HG03460 (cell line): ENCODE data around the gene CHIT1.

Experiments
- ATAC-seq: cut with Tn5 transposase; IDR thresholded peaks from one replicate; pipeline ENCODE4 v1.9.1; 2021; ENCODE audit not compliant: unreplicated experiment

CHIT1 gene

DNA sequence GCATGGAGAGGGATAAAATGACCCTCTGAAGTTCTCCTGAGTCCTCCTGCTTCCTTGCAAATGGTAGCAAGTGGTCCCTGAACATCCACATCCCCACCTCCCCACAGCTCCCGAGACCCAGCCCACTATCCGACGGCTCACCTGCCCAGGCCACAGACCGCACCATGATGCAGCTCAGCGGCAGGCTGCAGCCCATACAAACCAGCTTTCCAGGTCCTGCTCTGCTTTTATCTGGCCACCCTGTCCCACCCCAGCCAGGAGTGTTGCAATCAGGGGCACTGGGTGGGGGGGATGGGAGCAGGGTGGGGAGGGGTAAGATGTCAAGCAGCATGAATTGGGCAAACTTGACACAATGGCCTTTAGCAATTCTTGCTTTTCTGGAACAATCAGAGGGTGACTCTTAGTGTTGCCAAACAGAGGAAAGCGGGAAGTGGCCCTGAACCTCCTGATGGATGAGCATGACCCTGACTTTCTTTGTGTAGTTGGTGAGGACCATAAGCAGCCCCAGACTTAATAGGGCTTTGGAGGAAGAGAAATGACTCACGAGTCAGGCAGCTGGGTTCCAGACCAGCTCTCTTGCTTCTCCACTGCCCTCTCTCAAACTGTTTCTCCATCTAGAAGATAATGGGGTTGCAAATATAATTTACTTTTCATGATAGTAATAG, at the start of gene CHIT1:
Gene CHIT1 (minus strand): TSS at position 203 of the 665 bp plus-strand sequence. CDS start 37 bp downstream, at position 166.
- ATAC-seq = no peak

DNA sequence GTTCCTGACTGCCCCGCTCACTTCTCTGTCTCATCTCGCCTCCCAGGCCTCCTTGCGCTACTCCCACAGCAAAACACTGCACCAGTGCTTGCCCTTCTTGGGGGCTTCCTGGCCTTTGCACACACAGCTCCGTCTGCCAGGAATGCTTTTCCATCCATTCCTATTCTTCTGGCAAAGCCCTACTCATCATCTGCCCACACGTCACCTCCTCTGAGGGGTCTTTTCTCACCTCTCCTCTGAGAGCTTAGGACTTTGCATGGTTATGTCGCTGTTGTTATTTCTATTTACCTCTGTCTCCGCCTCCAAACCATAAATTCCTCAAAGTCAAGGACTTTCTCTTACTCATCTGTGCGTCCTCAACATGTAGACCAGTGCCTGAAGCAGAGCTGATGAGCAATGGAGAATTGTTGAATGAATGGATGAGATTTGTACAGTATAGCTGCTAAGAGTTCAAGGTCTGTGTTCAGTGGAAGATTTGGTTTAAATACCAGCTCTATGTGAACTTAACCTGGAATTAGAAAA, 49.5 kb upstream of the CHIT1 start:
- no peak for ATAC-seq

DNA sequence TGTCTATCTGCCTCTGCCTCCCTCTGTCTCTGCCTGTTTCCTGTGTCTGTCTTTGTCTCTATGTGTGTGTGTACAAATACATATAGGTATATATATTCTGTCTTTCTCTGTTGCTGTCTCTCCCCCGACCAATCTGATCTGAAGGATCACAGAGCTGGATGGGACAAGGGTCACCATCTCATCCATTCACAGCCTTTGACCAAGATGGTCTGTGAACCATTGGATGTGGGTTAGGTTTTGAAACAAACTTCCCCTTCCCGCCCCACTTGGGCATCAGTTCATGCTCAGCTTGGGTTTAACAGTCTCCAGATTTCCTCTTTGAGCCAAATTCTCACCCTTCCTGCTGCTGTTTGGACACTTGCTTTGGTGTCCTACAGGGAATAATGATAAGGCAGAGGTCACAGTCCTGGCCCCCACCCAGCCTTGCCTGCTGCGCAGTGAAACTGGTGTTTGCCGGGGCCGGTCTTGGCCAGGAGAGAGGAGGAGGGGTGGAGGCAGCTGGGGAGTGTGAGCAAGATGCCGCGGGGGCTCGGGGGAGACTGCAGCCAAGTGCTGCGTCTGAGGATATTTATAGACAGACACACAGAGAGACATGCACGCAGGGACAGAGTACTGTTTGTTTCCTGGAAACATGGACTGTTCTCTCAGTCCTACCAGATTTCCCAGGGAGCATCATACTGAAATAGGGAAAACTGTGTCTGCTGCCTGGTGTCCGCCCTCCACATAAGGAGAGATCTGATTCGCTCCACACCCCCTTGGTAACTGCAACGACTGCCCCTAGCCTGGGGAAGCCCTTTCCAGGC, 48.8 kb upstream of the CHIT1 start:
- ATAC-seq = no peak

- no peak for ATAC-seq
Measured at GRCh38 chr1:203276916-203277545, 47.6 kb upstream of the CHIT1 start.

- no peak for ATAC-seq
Measured at GRCh38 chr1:203276408-203276807, 46.9 kb upstream of the CHIT1 start.

DNA sequence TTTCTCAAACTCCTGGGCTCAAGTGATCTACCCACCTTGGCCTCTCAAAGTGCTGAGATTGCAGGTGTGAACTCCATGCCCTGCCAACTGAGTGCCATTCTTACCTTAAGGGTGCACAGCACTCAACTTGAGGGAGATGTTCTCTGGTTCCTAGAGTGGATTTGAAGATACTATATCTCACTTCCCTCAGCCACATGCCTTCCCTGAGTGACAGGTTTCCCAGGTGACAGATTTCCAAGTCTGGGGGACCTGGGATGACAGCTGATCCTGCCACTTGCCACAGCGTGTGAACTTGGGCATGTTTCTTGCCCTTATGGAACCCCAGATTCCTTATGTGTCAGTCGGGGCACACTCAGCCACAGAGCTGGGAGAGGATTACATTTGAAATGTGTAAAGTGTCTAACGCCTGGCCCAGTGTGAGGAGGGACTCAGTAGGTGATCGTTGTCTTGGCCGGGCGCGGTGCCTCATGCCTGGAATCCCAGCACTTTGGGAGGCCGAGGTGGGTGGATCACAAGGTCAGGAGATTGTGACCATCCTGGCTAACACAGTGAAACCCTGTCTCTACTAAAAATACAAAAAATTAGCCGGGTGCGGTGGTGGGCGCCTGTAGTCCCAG, 46.3 kb upstream of the CHIT1 start:
- ATAC-seq = no peak

- ATAC-seq = no peak
Measured at GRCh38 chr1:203274603-203275381, 45.3 kb upstream of the CHIT1 start.

DNA sequence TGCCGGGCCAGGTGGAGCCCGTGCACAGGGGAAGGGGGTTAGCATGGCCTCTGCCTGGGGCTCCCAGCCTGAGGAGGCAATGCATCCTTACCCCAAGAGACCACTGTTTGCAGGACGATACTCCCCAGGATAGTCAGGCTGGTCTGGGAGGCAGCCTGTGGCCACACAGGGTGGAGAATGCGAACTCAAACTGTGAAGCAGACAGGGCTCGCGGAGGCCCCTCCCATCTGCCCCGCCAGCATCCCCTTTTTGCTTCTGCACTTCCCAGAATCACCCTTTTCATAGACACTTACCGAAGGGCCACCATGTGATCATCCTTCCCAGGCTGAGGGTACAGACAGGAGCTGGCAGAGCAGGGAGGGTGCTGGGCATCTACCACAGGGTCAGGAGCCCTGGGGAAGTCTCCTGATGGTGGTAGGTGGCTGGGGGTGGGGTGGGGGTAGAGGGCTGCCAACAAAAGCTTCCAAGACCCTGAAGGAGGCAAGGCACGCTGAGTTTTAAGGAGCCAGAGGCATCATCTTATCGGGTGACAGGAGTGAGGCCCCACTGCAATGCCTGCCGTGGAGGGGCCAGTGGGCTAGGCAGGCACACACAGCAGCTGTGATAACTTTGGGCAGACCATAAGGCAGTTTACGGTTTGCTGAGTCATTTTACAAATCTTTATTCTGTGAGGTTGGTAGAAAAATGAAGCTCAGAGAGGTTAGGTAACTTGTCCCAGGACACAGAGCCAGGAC, 44.6 kb upstream of the CHIT1 start:
- no peak for ATAC-seq

GRCh38 chr1:203273206-203273868, 43.9 kb upstream of the CHIT1 start:
- ATAC-seq = peak; percentile 54

GRCh38 chr1:203272633-203273205, 43.2 kb upstream of the CHIT1 start:
- ATAC-seq = no peak

DNA sequence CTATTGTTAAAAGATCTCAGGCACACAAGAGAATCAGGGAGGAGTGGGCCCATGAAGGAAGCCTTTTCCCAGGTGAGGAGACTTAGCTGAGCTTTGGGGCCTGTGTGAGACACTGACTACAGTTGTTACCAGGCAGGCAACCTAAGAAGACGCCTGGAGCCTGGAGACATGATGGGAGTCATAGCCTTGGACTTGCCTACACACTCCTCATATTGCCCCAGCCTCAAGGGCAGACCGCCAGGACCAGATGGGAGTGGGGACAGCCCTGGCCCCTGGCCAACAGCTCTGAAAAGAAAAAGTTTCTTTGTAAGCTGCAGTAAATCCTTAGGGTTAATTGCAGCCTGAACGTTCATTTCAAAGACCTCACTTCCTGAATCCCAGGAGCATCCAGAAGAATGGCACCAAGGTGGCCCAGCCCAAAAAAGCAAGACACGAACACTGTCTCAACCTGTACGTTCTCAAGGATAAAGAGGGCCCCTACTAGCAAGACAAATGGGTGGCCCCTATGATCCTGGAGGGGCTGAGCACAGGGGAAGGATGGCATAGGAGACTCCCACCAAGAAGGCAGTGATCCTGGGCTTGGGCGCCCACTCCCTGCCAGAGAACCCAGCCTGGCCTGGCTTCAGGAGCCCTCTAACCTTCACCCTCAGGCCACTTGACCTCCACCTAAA, 42.6 kb upstream of the CHIT1 start:
- no peak for ATAC-seq

- no peak for ATAC-seq
Measured at GRCh38 chr1:203271018-203271743, 41.7 kb upstream of the CHIT1 start.

DNA sequence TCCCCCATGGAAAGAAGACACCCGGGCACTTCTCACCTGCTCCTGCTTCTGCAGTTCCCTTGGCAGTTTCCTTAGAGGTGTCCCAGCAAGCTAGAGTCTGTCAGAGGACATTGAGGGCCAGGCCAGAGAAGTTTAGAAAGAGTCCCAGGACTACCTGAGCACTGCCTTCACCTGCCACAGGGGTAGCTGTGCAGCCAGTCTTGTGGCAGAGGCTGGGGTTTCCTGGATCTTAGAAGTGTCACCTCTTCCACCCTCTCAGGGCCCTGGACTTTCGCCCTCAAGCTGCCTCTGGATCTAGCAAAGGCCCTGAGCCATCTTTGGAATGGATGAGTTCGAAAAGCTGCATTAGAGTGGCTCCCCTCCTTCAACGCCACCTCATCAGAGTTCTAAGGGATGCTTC, 41.0 kb upstream of the CHIT1 start:
- ATAC-seq = no peak

- ATAC-seq = no peak
Measured at GRCh38 chr1:203269654-203270020, 40.2 kb upstream of the CHIT1 start.

GRCh38 chr1:203268901-203269653, 39.6 kb upstream of the CHIT1 start:
- ATAC-seq = no peak

- ATAC-seq = no peak
Measured at GRCh38 chr1:203267912-203268311, 38.4 kb upstream of the CHIT1 start.

- no peak for ATAC-seq
Measured at GRCh38 chr1:203267347-203267846, 37.9 kb upstream of the CHIT1 start.
